ENCODE data around the gene DUSP12.

DUSP12 gene, protein sequence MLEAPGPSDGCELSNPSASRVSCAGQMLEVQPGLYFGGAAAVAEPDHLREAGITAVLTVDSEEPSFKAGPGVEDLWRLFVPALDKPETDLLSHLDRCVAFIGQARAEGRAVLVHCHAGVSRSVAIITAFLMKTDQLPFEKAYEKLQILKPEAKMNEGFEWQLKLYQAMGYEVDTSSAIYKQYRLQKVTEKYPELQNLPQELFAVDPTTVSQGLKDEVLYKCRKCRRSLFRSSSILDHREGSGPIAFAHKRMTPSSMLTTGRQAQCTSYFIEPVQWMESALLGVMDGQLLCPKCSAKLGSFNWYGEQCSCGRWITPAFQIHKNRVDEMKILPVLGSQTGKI

DNA sequence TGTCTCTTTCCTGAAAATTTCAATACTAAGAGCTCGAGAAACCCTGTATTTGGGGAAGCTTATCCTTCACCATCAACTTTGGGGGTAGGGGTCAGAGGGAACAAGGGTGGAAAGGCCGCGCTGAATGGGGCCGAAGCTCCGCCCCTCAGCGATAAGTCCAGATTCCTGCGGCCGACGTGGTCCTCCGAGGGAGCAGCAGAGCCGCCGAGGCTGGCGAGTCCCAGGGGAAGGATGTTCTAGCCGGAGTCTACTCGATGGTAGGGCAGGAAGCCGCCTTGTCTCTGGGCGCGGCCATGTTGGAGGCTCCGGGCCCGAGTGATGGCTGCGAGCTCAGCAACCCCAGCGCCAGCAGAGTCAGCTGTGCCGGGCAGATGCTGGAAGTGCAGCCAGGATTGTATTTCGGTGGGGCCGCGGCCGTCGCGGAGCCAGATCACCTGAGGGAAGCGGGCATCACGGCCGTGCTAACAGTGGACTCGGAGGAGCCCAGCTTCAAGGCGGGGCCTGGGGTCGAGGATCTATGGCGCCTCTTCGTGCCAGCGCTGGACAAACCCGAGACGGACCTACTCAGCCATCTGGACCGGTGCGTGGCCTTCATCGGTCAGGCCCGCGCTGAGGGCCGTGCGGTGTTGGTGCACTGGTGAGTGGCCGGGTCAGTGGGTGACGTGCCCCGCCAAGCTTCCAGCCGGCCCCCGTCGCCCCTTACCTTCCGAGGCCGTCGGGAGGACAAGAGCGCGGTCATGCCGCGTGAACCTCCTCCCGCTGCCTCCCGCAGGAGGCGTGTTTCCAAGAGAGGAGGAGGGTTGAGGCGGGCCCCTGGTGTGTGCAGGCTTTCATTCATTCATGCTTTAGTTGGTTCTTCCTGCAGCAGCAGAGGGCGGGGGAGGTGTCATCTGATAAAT, at the start of gene DUSP12:
DUSP12 (plus strand) TSS at position 278 of the 899 bp plus-strand sequence; CDS start at position 294, 16 bp downstream.
- Histone ChIP-seq H4K20me1 (ENCODE audit: insufficient read depth) (no peaks in the 10 kb centered on the region), H3K4me2 (peak within 1 kb of the TSS; percentile 94), H3K27me3 (ENCODE audit: insufficient read depth, low read depth) (no peaks in the 10 kb centered on the region; the same call in 1 of the 2 replicates), H2AFZ (ENCODE audit: low read depth) (peak within 1 kb of the TSS; percentile 54), H3K27ac (peak within 1 kb of the TSS; percentile 85), H3K4me1 (ENCODE audit: low read depth, poor library complexity, severe bottlenecking) (peaks cover 22% of the 10 kb centered on the region), H3K36me3 (ENCODE audit: insufficient read depth) (peaks cover 32% of the 10 kb centered on the region), H3K79me2 (ENCODE audit: insufficient read depth, low read depth) (peaks cover 37% of the 10 kb centered on the region), H3K4me3 (IDR thresholded peaks at IDR 0.05; ENCODE audit: insufficient read depth, low read depth, low read length) (peak within 1 kb of the TSS; percentile 100), H3K9ac (peak within 1 kb of the TSS; percentile 82)
- TF ChIP-seq, protein P1, sequence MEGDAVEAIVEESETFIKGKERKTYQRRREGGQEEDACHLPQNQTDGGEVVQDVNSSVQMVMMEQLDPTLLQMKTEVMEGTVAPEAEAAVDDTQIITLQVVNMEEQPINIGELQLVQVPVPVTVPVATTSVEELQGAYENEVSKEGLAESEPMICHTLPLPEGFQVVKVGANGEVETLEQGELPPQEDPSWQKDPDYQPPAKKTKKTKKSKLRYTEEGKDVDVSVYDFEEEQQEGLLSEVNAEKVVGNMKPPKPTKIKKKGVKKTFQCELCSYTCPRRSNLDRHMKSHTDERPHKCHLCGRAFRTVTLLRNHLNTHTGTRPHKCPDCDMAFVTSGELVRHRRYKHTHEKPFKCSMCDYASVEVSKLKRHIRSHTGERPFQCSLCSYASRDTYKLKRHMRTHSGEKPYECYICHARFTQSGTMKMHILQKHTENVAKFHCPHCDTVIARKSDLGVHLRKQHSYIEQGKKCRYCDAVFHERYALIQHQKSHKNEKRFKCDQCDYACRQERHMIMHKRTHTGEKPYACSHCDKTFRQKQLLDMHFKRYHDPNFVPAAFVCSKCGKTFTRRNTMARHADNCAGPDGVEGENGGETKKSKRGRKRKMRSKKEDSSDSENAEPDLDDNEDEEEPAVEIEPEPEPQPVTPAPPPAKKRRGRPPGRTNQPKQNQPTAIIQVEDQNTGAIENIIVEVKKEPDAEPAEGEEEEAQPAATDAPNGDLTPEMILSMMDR (conservative IDR thresholded peaks at IDR 0.05; ENCODE audit: low read depth, low read length), result peak; percentile 46; the same call in 1 of the 2 replicates

DNA sequence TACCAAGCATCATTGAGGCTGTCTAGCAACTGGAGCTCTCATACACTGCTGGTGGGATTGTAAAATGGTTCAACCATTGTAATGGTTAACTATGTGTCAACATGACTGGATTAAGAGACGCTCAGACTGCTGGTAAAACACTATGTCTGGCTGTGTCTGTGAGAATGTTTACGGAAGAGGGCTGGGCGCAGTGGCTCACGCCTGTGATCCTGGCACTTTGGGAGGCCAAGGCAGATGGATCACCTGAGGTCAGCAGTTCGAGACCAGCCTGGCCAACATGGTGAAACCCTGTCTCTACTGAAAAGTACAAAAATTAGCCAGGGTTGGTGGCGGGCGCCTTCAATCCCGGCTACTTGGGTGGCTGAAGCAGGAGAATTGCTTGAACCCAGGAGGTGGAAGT, 47.3 kb upstream of the DUSP12 start:
- Histone ChIP-seq H3K9ac (no peak overlapping the region), H4K20me1 (ENCODE audit: insufficient read depth) (no peaks in the 10 kb centered on the region), H3K4me2 (no peak overlapping the region), H3K4me1 (ENCODE audit: low read depth, poor library complexity, severe bottlenecking) (peaks cover 6% of the 10 kb centered on the region), H2AFZ (ENCODE audit: low read depth) (no peak overlapping the region), H3K79me2 (ENCODE audit: insufficient read depth, low read depth) (no peaks in the 10 kb centered on the region), H3K4me3 (IDR thresholded peaks at IDR 0.05; ENCODE audit: insufficient read depth, low read depth, low read length) (no peak overlapping the region), H3K27me3 (ENCODE audit: insufficient read depth, low read depth) (no peaks in the 10 kb centered on the region), H3K36me3 (ENCODE audit: insufficient read depth) (no peaks in the 10 kb centered on the region), H3K27ac (no peak overlapping the region)
- TF ChIP-seq, protein P1 (conservative IDR thresholded peaks at IDR 0.05; ENCODE audit: low read depth, low read length), result no peak

DNA sequence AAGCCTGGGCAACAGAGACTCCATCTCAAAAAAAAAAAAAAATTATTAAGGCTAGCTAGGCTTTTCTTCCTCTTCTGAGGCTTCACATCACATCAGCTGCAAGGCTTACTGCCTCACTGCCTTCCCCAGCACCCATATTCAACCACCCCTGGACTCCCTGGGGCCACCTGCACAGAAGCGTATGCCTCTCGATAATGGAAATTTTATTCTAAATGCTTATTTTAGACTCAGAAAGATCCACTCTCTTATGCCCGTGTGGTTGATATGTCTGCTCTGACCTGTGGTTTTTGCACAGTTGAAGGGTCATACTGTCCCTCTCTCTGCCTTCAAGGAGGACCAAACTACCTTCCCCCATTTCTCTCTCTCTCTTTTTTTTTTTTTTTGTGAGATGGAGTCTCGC, 44.0 kb upstream of the DUSP12 start:
- no peaks in the 10 kb centered on the region for H3K36me3 ChIP-seq (ENCODE audit: insufficient read depth)
- H4K20me1 ChIP-seq (ENCODE audit: insufficient read depth), result no peaks in the 10 kb centered on the region
- no peak overlapping the region for H2AFZ ChIP-seq (ENCODE audit: low read depth)
- H3K4me3 ChIP-seq (IDR thresholded peaks at IDR 0.05; ENCODE audit: insufficient read depth, low read depth, low read length), result no peak overlapping the region
- no peak overlapping the region for H3K9ac ChIP-seq
- H3K27ac ChIP-seq, result no peak overlapping the region
- no peaks in the 10 kb centered on the region for H3K27me3 ChIP-seq (ENCODE audit: insufficient read depth, low read depth)
- H3K4me2 ChIP-seq, result no peak overlapping the region
- no peaks in the 10 kb centered on the region for H3K79me2 ChIP-seq (ENCODE audit: insufficient read depth, low read depth)
- TF ChIP-seq, protein P1 (conservative IDR thresholded peaks at IDR 0.05; ENCODE audit: low read depth, low read length), result no peak
- peaks cover 8% of the 10 kb centered on the region for H3K4me1 ChIP-seq (ENCODE audit: low read depth, poor library complexity, severe bottlenecking)

DNA sequence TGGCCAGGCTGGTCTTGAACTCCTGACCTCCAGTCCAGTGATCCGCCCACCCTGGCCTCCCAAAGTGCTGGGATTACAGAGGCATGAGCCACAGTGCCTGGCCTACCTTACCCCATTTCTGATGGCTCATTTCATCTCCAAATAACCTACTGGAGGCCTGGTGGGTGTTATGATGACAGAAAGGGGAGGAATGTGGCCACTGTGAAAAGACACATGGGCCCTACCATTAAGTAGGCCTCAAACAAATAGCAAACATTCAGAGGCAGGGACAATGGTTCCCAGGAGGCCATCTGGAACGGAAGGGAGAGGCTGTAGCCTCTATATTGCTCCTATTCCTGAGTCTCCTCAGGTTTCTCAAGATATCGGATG, 43.5 kb upstream of the DUSP12 start:
- no peak overlapping the region for H2AFZ ChIP-seq (ENCODE audit: low read depth)
- H3K79me2 ChIP-seq (ENCODE audit: insufficient read depth, low read depth), result no peaks in the 10 kb centered on the region
- H4K20me1 ChIP-seq (ENCODE audit: insufficient read depth), result no peaks in the 10 kb centered on the region
- no peak overlapping the region for H3K4me2 ChIP-seq
- H3K27me3 ChIP-seq (ENCODE audit: insufficient read depth, low read depth), result no peaks in the 10 kb centered on the region
- no peak overlapping the region for H3K4me3 ChIP-seq (IDR thresholded peaks at IDR 0.05; ENCODE audit: insufficient read depth, low read depth, low read length)
- H3K4me1 ChIP-seq (ENCODE audit: low read depth, poor library complexity, severe bottlenecking), result peaks cover 13% of the 10 kb centered on the region
- no peaks in the 10 kb centered on the region for H3K36me3 ChIP-seq (ENCODE audit: insufficient read depth)
- no peak overlapping the region for H3K27ac ChIP-seq
- no peak overlapping the region for H3K9ac ChIP-seq
- TF ChIP-seq, protein P1 (conservative IDR thresholded peaks at IDR 0.05; ENCODE audit: low read depth, low read length), result no peak

All from KMS-11 (cell line).